HAP-1 (cell line): ENCODE data around the gene EMX1.
A peak's percentile ranks its signal among the peaks of the same experiment; 100 is the strongest.

Source experiments
- DNase-seq, 2 experiments: peaks; one replicate each; pipeline ENCODE4 v3.0.0-alpha.2; 2016 to 2020; ENCODE audit warnings: low spot score in 2 of 2
- H3K27me3 ChIP-seq: fragments of 250-450 bp; sonication (Bioruptor Pico); 2 replicates; pipeline ENCODE4 v1.5.1; 2020; ENCODE audit warnings: low read depth, mild to moderate bottlenecking, moderate library complexity
- H3K36me3 ChIP-seq: fragments of 250-450 bp; sonication (Bioruptor Pico); replicated peaks from 2 replicates; pipeline ENCODE4 v1.5.1; 2020; ENCODE audit warnings: mild to moderate bottlenecking
- H3K4me1 ChIP-seq: fragments of 250-450 bp; sonication (Bioruptor Pico); 2 replicates; pipeline ENCODE4 v1.5.1; 2020; ENCODE audit warnings: mild to moderate bottlenecking
- H3K4me3 ChIP-seq: fragments of 250-450 bp; sonication (Bioruptor Pico); 2 replicates; pipeline ENCODE4 v1.5.1; 2020; ENCODE audit warnings: mild to moderate bottlenecking, moderate library complexity
- H3K9me3 ChIP-seq: fragments of 250-450 bp; sonication (Bioruptor Pico); 2 replicates; pipeline ENCODE4 v1.5.1; 2020; ENCODE audit warnings: mild to moderate bottlenecking, moderate library complexity
- in situ Hi-C: fragments of 300-500 bp; cut with MboI; formaldehyde crosslinking; loops from 3 replicates; pipeline ENCODE4 v1.14.3; 2020; ENCODE audit warnings: low sequenced_read_pairs, inconsistent platforms, mixed read lengths

Gene EMX1

GRCh38 chr2:72914206-72914559, 3.1 kb upstream of the EMX1 start:
- Histone ChIP-seq H3K4me1 (no peaks in the 10 kb centered on the region; the same call in 1 of the 2 replicates), H3K36me3 (no peaks in the 10 kb centered on the region), H3K4me3 (no peak overlapping the region), H3K27me3 (peaks cover 78% of the 10 kb centered on the region), H3K9me3 (no peaks in the 10 kb centered on the region)
- in situ Hi-C loops = no loop called here
- DNase-seq = no peak

GRCh38 chr2:72914589-72915319, 2.6 kb upstream of the EMX1 start:
- Histone ChIP-seq H3K27me3 (peaks cover 80% of the 10 kb centered on the region), H3K4me1 (no peaks in the 10 kb centered on the region; the same call in 1 of the 2 replicates)
- in situ Hi-C loops = no loop called here

GRCh38 chr2:72915320-72915906, 1.9 kb upstream of the EMX1 start:
- in situ Hi-C loops = no loop called here
- H3K36me3 ChIP-seq = no peaks in the 10 kb centered on the region
- H3K4me3 ChIP-seq = peak overlapping the region; percentile 25
- H3K4me1 ChIP-seq = no peaks in the 10 kb centered on the region; the same call in 1 of the 2 replicates
- H3K9me3 ChIP-seq = no peaks in the 10 kb centered on the region
- DNase-seq = no peak
- peaks cover 83% of the 10 kb centered on the region for H3K27me3 ChIP-seq

More at GRCh38 chr2:72914589-72915319, 2.6 kb upstream of the EMX1 start:
- H3K36me3 ChIP-seq = no peaks in the 10 kb centered on the region
- H3K4me3 ChIP-seq = no peak overlapping the region
- DNase-seq = no peak
- H3K9me3 ChIP-seq = no peaks in the 10 kb centered on the region

GRCh38 chr2:72915907-72916742, 1.2 kb upstream of the EMX1 start:
- Histone ChIP-seq H3K9me3 (no peaks in the 10 kb centered on the region), H3K36me3 (no peaks in the 10 kb centered on the region), H3K4me1 (no peaks in the 10 kb centered on the region; the same call in 1 of the 2 replicates), H3K27me3 (peaks cover 90% of the 10 kb centered on the region), H3K4me3 (peak overlapping the region; percentile 25)
- in situ Hi-C loops = no loop called here
- DNase-seq = peak; percentile 40 to 72

- in situ Hi-C loops = no loop called here
- H3K9me3 ChIP-seq = no peaks in the 10 kb centered on the region
- peaks cover 94% of the 10 kb centered on the region for H3K27me3 ChIP-seq
- 0 out of 2 replicates have a peak overlapping the region, but pooled peaks have one; percentile 1 for H3K4me3 ChIP-seq
- H3K36me3 ChIP-seq = no peaks in the 10 kb centered on the region
- no peaks in the 10 kb centered on the region; the same call in 1 of the 2 replicates for H3K4me1 ChIP-seq
- DNase-seq = no peak
Measured at GRCh38 chr2:72916743-72917137, 579 bp upstream of the EMX1 start.

GRCh38 chr2:72917877-72918553, 696 bp downstream of the EMX1 start:
- peak overlapping the region; percentile 21 for H3K4me3 ChIP-seq
- in situ Hi-C loops = no loop called here
- no peaks in the 10 kb centered on the region for H3K9me3 ChIP-seq
- peaks cover 94% of the 10 kb centered on the region for H3K27me3 ChIP-seq
- H3K36me3 ChIP-seq = no peaks in the 10 kb centered on the region
- no peaks in the 10 kb centered on the region; the same call in 1 of the 2 replicates for H3K4me1 ChIP-seq
- peak in 1 of 2 experiments; percentile 33 for DNase-seq

GRCh38 chr2:72919414-72920317, 2.3 kb downstream of the EMX1 start:
- no peak overlapping the region for H3K4me3 ChIP-seq
- H3K27me3 ChIP-seq = peaks cover 94% of the 10 kb centered on the region
- in situ Hi-C loops = no loop called here
- DNase-seq = no peak
- no peaks in the 10 kb centered on the region for H3K36me3 ChIP-seq
- H3K9me3 ChIP-seq = no peaks in the 10 kb centered on the region
- no peaks in the 10 kb centered on the region; the same call in 1 of the 2 replicates for H3K4me1 ChIP-seq

- in situ Hi-C loops = no loop called here
- DNase-seq = peak in 1 of 2 experiments; percentile 53
- H3K27me3 ChIP-seq = peaks cover 94% of the 10 kb centered on the region
Measured at GRCh38 chr2:72920318-72921087, 3.2 kb downstream of the EMX1 start.

GRCh38 chr2:72921088-72921851, 4.0 kb downstream of the EMX1 start:
- H3K36me3 ChIP-seq = no peaks in the 10 kb centered on the region
- in situ Hi-C loops = no loop called here
- H3K27me3 ChIP-seq = peaks cover 94% of the 10 kb centered on the region
- no peaks in the 10 kb centered on the region for H3K9me3 ChIP-seq
- DNase-seq = no peak
- no peak overlapping the region for H3K4me3 ChIP-seq
- no peaks in the 10 kb centered on the region; the same call in 1 of the 2 replicates for H3K4me1 ChIP-seq

More at GRCh38 chr2:72920318-72921087, 3.2 kb downstream of the EMX1 start:
- no peaks in the 10 kb centered on the region for H3K9me3 ChIP-seq
- H3K4me1 ChIP-seq = no peaks in the 10 kb centered on the region; the same call in 1 of the 2 replicates
- no peaks in the 10 kb centered on the region for H3K36me3 ChIP-seq
- H3K4me3 ChIP-seq = peak overlapping the region; percentile 11

- peaks cover 94% of the 10 kb centered on the region for H3K27me3 ChIP-seq
- in situ Hi-C loops = no loop called here
- H3K4me1 ChIP-seq = no peaks in the 10 kb centered on the region; the same call in 1 of the 2 replicates
- no peaks in the 10 kb centered on the region for H3K9me3 ChIP-seq
- no peak overlapping the region for H3K4me3 ChIP-seq
- no peak for DNase-seq
- no peaks in the 10 kb centered on the region for H3K36me3 ChIP-seq
Measured at GRCh38 chr2:72921853-72922252, 4.5 kb downstream of the EMX1 start.

GRCh38 chr2:72923833-72924352, 6.6 kb downstream of the EMX1 start:
- Histone ChIP-seq H3K4me3 (no peak overlapping the region), H3K9me3 (no peaks in the 10 kb centered on the region), H3K4me1 (no peaks in the 10 kb centered on the region), H3K36me3 (no peaks in the 10 kb centered on the region), H3K27me3 (peaks cover 98% of the 10 kb centered on the region)
- DNase-seq = no peak
- in situ Hi-C loops = no loop called here
